H1 (cell line): ENCODE results near the gene ZNF516. TPM values are rescaled to one million over a fixed set of nuclear protein-coding genes. Genes with fewer than 3 reads are reported as not detected.
A peak's percentile ranks its signal among the peaks of the same experiment; 100 is the strongest.

ENCODE experiments used
- ASH2L ChIP-seq: fragments of 200-600, 300-600 bp; sonication (generic); IDR thresholded peaks from one replicate; pipeline ENCODE4 v1.7.1; 2017; ENCODE audit warnings: low read length
- CHD2 ChIP-seq: IDR thresholded peaks from 2 replicates; pipeline ENCODE4 v1.6.1; 2012; ENCODE audit warnings: low read length, improper control_type of control experiment
- CREB1 ChIP-seq: IDR thresholded peaks from 2 replicates; pipeline ENCODE4 v1.6.1; 2012; ENCODE audit warnings: inconsistent platforms
- EP300 ChIP-seq, 2 experiments: IDR thresholded peaks; 1 replicate in 1 of 2; 2 replicates in 1 of 2; pipeline ENCODE4 v1.6.1; 2011 to 2012; ENCODE audit warnings: low read depth in 2 of 2, low read length in 2 of 2, mild to moderate bottlenecking in 2 of 2, borderline replicate concordance in 1 of 2, inconsistent platforms in 1 of 2, moderate library complexity in 1 of 2
- GTF2F1 ChIP-seq: IDR thresholded peaks from 2 replicates; pipeline ENCODE4 v1.6.1; 2012; ENCODE audit warnings: low read depth, low read length, improper control_type of control experiment, borderline replicate concordance
- HDAC2 ChIP-seq, 2 experiments: fragments of 300-600 bp in 1 of 2; sonication (generic) in 1 of 2; IDR thresholded peaks; 2 replicates each; pipeline ENCODE4 v1.6.1; 2011 to 2012; ENCODE audit warnings: low read depth in 2 of 2, low read length in 2 of 2, mild to moderate bottlenecking in 2 of 2, moderate library complexity in 2 of 2, borderline replicate concordance in 1 of 2, inconsistent platforms in 1 of 2
- HDAC6 ChIP-seq: IDR thresholded peaks from one replicate; pipeline ENCODE4 v1.7.1; 2012; ENCODE audit warnings: low read depth, mild to moderate bottlenecking, inconsistent platforms, low read length, moderate library complexity
- KDM1A ChIP-seq: fragments of 200-600, 300-600 bp; sonication (generic); IDR thresholded peaks from 2 replicates; pipeline ENCODE4 v1.7.1; 2016; ENCODE audit warnings: mild to moderate bottlenecking, low read length, borderline replicate concordance
- MAX ChIP-seq: IDR thresholded peaks from 2 replicates; pipeline ENCODE4 v1.6.1; 2012; ENCODE audit warnings: inconsistent platforms
- POLR2A ChIP-seq, 2 experiments: IDR thresholded peaks; 1 replicate in 1 of 2; 2 replicates in 1 of 2; pipeline ENCODE4 v1.6.1; 2011; ENCODE audit warnings: low read depth in 2 of 2, low read length in 2 of 2, mild to moderate bottlenecking in 2 of 2; ENCODE audit errors: control extremely low read depth in 1 of 2
- POLR2AphosphoS5 ChIP-seq: IDR thresholded peaks from 2 replicates; pipeline ENCODE4 v1.6.1; 2011; ENCODE audit warnings: low read depth, low read length
- RFX5 ChIP-seq: IDR thresholded peaks from 2 replicates; pipeline ENCODE4 v1.6.1; 2011; ENCODE audit warnings: low read depth, low read length, improper control_type of control experiment, borderline replicate concordance
- SP1 ChIP-seq: IDR thresholded peaks from 2 replicates; pipeline ENCODE4 v1.6.1; 2011; ENCODE audit warnings: low read depth, low read length
- SUZ12 ChIP-seq: fragments of 200-600 bp; sonication (generic); IDR thresholded peaks from 2 replicates; pipeline ENCODE4 v1.6.1; 2012; ENCODE audit warnings: mild to moderate bottlenecking, inconsistent platforms, low read length, moderate library complexity, mixed read lengths
- YY1 ChIP-seq: IDR thresholded peaks from 2 replicates; pipeline ENCODE4 v1.6.1; 2011; ENCODE audit warnings: low read depth, mild to moderate bottlenecking, low read length
- polyA plus RNA-seq, 7 experiments: library from polyadenylated mRNA; depleted of rRNA in 3 of 7; stranded (reverse) in 5 of 7; unstranded in 2 of 7; fragments of >200 nt in 5 of 7; fragments of 200-250 nt in 2 of 7; gene quantifications; 1 replicate in 5 of 7; 2 replicates in 1 of 7; 4 replicates in 1 of 7; pipeline versions ENCODE4 v1.2.1 to v1.2.3, GENCODE V29; 2011 to 2013; ENCODE audit warnings: missing spikeins in 2 of 7, mixed read lengths in 2 of 7
- total RNA-seq: library from RNA; stranded (reverse); fragmentation: NEBNext Ultra II Directional; extraction: Animal tissue kit (Norgen Biotek cat#: 25700); gene quantifications from 2 replicates; pipeline ENCODE4 v1.2.1, GENCODE V29; 2021
- TF ChIP-seq, protein P1 (sequence below): IDR thresholded peaks from 2 replicates; pipeline ENCODE4 v1.6.1; 2011; ENCODE audit warnings: low read depth, mild to moderate bottlenecking, low read length; ENCODE audit not compliant: insufficient read depth

The ZNF516 gene
- total and polyA plus RNA-seq, 2 of the 8 experiments (the other 6 are each of a cell fraction or from before 2014, with no cell fraction given): 7.3 to 17.0 TPM

- TF ChIP-seq HDAC2 (IDR thresholded peaks at IDR 0.05; ENCODE audit: borderline replicate concordance in 1 of 2, low read depth in 2 of 2, low read length in 2 of 2) (0 out of 4 replicates have a peak, but pooled peaks of 1 of the 2 experiments have one; percentile 19), MAX (peak; percentile 39; the same call in 1 of the 2 replicates), POLR2A (IDR thresholded peaks at IDR 0.05; ENCODE audit: control extremely low read depth in 1 of 2, low read depth in 2 of 2, low read length in 2 of 2) (peak; percentile 44 to 70), RFX5 (no peak), SP1 (no peak), SUZ12 (no peak), CREB1 (peak; percentile 74), GTF2F1 (peak; percentile 48; the same call in 1 of the 2 replicates), ASH2L (peak; percentile 54), CHD2 (no peak), POLR2AphosphoS5 (peak; percentile 84), EP300 (IDR thresholded peaks at IDR 0.05; ENCODE audit: borderline replicate concordance in 1 of 2, low read depth in 2 of 2, low read length in 2 of 2) (peak in 1 of 2 experiments; percentile 29; a peak in 1 of 3 replicates), HDAC6 (no peak), KDM1A (no peak), YY1 (0 out of 2 replicates have a peak, but pooled peaks have one; percentile 20)
- TF ChIP-seq, protein P1, sequence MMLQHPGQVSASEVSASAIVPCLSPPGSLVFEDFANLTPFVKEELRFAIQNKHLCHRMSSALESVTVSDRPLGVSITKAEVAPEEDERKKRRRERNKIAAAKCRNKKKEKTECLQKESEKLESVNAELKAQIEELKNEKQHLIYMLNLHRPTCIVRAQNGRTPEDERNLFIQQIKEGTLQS: no peak
Measured at GRCh38 chr18:76496194-76496890, 1.3 kb upstream of the ZNF516 start (continued).
